22Rv1 (cell line): ENCODE measurements around the gene GALNT12.

Source experiments
- ZFX ChIP-seq: fragments of 450-650 bp; IDR thresholded peaks from 2 replicates; pipeline ENCODE4 v1.6.1; 2017; ENCODE audit warnings: antibody characterized with exemption, borderline replicate concordance
- TF ChIP-seq, protein P1 (sequence below): fragments of 450-650 bp; IDR thresholded peaks from 2 replicates; pipeline ENCODE4 v1.5.1; 2017; ENCODE audit warnings: mild to moderate bottlenecking

DNA sequence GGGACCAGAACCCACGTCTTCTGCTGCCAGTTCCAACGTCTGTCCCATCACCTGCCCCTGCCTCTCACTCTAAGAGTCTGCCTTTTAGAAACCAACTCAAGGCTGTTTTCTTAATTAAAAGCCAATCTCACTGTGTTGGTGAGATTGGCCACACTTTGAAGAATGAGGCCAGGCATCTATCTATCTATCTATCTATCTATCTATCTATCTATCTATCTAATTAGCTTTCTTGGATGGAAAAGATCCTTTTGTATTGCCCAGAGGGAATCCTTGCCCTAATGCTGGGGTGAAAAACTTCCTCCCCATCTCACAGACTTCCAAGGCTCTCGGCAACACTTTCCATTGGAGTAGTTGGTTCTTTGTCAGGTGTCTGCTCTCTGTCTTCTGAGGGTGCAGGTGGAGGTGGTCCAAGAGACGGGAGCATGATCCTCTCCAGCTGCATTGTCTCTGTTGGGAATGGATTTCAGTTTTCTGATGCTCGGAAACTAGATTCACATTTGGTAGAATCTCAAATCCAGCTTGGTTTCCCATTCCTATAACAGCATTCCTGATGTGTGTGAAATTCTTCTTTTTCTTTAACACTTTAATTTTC, 57.9 kb downstream of the GALNT12 start:
- TF ChIP-seq, protein P1, sequence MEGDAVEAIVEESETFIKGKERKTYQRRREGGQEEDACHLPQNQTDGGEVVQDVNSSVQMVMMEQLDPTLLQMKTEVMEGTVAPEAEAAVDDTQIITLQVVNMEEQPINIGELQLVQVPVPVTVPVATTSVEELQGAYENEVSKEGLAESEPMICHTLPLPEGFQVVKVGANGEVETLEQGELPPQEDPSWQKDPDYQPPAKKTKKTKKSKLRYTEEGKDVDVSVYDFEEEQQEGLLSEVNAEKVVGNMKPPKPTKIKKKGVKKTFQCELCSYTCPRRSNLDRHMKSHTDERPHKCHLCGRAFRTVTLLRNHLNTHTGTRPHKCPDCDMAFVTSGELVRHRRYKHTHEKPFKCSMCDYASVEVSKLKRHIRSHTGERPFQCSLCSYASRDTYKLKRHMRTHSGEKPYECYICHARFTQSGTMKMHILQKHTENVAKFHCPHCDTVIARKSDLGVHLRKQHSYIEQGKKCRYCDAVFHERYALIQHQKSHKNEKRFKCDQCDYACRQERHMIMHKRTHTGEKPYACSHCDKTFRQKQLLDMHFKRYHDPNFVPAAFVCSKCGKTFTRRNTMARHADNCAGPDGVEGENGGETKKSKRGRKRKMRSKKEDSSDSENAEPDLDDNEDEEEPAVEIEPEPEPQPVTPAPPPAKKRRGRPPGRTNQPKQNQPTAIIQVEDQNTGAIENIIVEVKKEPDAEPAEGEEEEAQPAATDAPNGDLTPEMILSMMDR: no peak
- TF ChIP-seq ZFX: no peak
